B cell (primary cell): ENCODE results near the gene TAGLN2. TPM values are rescaled to one million over a fixed set of nuclear protein-coding genes. Genes with fewer than 3 reads are reported as not detected.

Source experiments
- ATAC-seq: fragments of 200-7000 bp; cut with Tn5 transposase; one replicate; pipeline ENCODE4 v1.10.0; 2021; ENCODE audit warnings: low read depth, mild to moderate bottlenecking, moderate number of reproducible peaks, moderate library complexity
- CTCF ChIA-PET: fragments of 350-600 bp; sonication (Branson Sonifier 250); formaldehyde crosslinking; loops from one replicate; lab custom pipeline; 2021; ENCODE audit warnings: antibody characterized with exemption, inconsistent platforms; lab: Charles Lee
- POLR2A ChIA-PET: fragments of 350-600 bp; sonication (Branson Sonifier 250); formaldehyde crosslinking; loops from one replicate; lab custom pipeline; 2021; ENCODE audit warnings: antibody characterized with exemption; lab: Charles Lee
- DNase-seq: peaks from one replicate; pipeline ENCODE4 v3.0.0; 2013
- H2AFZ ChIP-seq: 2 replicates; pipeline ENCODE4 v1.6.1; 2012; ENCODE audit warnings: mild to moderate bottlenecking, low read depth, low read length; ENCODE audit not compliant: insufficient read depth, poor library complexity, severe bottlenecking
- H3K27ac ChIP-seq, 2 donors: 1 replicate in 1 of 2; 2 replicates in 1 of 2; pipeline ENCODE4 v1.5.1; 2012 to 2013; ENCODE audit warnings: low read length in 2 of 2, mild to moderate bottlenecking in 2 of 2, moderate library complexity in 1 of 2
- H3K27me3 ChIP-seq, 4 experiments: fragments of 200-600 bp in 1 of 4; sonication (generic) in 1 of 4; replicated peaks in 1 of 4; 1 replicate in 2 of 4; 2 replicates in 2 of 4; pipeline versions ENCODE4 v1.6.1 to v1.7.0; 2013 to 2016; ENCODE audit warnings: low read length in 3 of 4, mild to moderate bottlenecking in 2 of 4, mixed read lengths in 1 of 4, moderate library complexity in 1 of 4; ENCODE audit not compliant: insufficient read depth in 4 of 4, control insufficient read depth in 3 of 4; ENCODE audit errors: control extremely low read depth in 1 of 4
- H3K36me3 ChIP-seq, 2 experiments: replicated peaks in 1 of 2; 1 replicate in 1 of 2; 2 replicates in 1 of 2; pipeline versions ENCODE4 v1.6.1 to v1.7.1; 2013; ENCODE audit warnings: low read length in 1 of 2; ENCODE audit not compliant: insufficient read depth in 2 of 2, control insufficient read depth in 1 of 2; ENCODE audit errors: control extremely low read depth in 1 of 2, extremely low read depth in 1 of 2
- H3K4me1 ChIP-seq, 2 donors: fragments of 200-600 bp in 1 of 2; sonication (generic) in 1 of 2; 1 replicate in 1 of 2; 2 replicates in 1 of 2; pipeline versions ENCODE4 v1.5.1 to v1.6.1; 2013 to 2017; ENCODE audit warnings: low read length in 2 of 2; ENCODE audit not compliant: control insufficient read depth in 2 of 2, insufficient read depth in 2 of 2
- H3K4me2 ChIP-seq: replicated peaks from 2 replicates; pipeline ENCODE3; 2012; ENCODE audit warnings: mild to moderate bottlenecking, low read depth, low read length; ENCODE audit not compliant: poor library complexity, severe bottlenecking
- H3K4me3 ChIP-seq, 5 experiments: fragments of 200-600 bp in 1 of 5; sonication (generic) in 1 of 5; 1 replicate in 3 of 5; 2 replicates in 2 of 5; pipeline versions ENCODE4 v1.5.1 to v1.7.0; 2011 to 2016; ENCODE audit warnings: low read length in 4 of 5, mild to moderate bottlenecking in 4 of 5, low read depth in 2 of 5, control low read depth in 1 of 5, moderate library complexity in 1 of 5; ENCODE audit not compliant: insufficient read depth in 1 of 5; ENCODE audit errors: control extremely low read depth in 1 of 5, extremely low read depth in 1 of 5
- H3K79me2 ChIP-seq: fragments of 200-600 bp; sonication (generic); one replicate; pipeline ENCODE4 v1.6.0; 2016; ENCODE audit warnings: low read length; ENCODE audit not compliant: control insufficient read depth, insufficient read depth
- H3K9ac ChIP-seq: fragments of 200-600 bp; sonication (generic); 2 replicates; pipeline ENCODE4 v1.6.1; 2017; ENCODE audit warnings: mild to moderate bottlenecking, low read length, moderate library complexity
- H3K9me3 ChIP-seq, 3 donors: one replicate each; pipeline versions ENCODE4 v1.6.1 to v1.7.1; 2013; ENCODE audit warnings: low read length in 2 of 3; ENCODE audit not compliant: control insufficient read depth in 2 of 3, insufficient read depth in 1 of 3; ENCODE audit errors: control extremely low read depth in 1 of 3
- H4K20me1 ChIP-seq: 2 replicates; pipeline ENCODE4 v1.6.0; 2012; ENCODE audit warnings: mild to moderate bottlenecking, low read length; ENCODE audit not compliant: insufficient read depth, control insufficient read depth, poor library complexity, severe bottlenecking
- H3K27ac Mint-ChIP-seq: one replicate; pipeline ENCODE4 v1.8.0; 2021; ENCODE audit warnings: mixed read lengths
- H3K27me3 Mint-ChIP-seq: one replicate; pipeline ENCODE4 v1.8.0; 2021; ENCODE audit warnings: mixed read lengths
- H3K4me1 Mint-ChIP-seq: one replicate; pipeline ENCODE4 v1.8.0; 2021; ENCODE audit warnings: mixed read lengths
- H3K4me3 Mint-ChIP-seq: one replicate; pipeline ENCODE4 v1.8.0; 2021; ENCODE audit warnings: mixed read lengths
- H3K9me3 Mint-ChIP-seq: one replicate; pipeline ENCODE4 v1.8.0; 2022; ENCODE audit warnings: mixed read lengths; ENCODE audit not compliant: insufficient read depth
- EZH2 ChIP-seq: IDR thresholded peaks from 2 replicates; pipeline ENCODE4 v1.6.1; 2012; ENCODE audit warnings: borderline replicate concordance, low read depth, mild to moderate bottlenecking, moderate library complexity, low read length; ENCODE audit not compliant: insufficient read depth, poor library complexity, severe bottlenecking
- WGBS: methylation state at CpG from one replicate; pipeline ENCODE4 v1.1.5; 2013; ENCODE audit warnings: missing lambda C conversion rate; ENCODE audit not compliant: insufficient coverage; 5-methylcytosine and 5-hydroxymethylcytosine counted together
- intact Hi-C: fragments of 100-400 bp; cut with micrococcal nuclease; formaldehyde crosslinking; loops from one replicate; pipeline ENCODE4 v1.10.0; 2022
- polyA plus RNA-seq: library from polyadenylated mRNA; depleted of rRNA; stranded (reverse); fragments of >200 nt; gene quantifications from 2 replicates; pipeline ENCODE4 v1.2.3, GENCODE V29; 2012
- total RNA-seq, 2 donors: library from RNA; stranded (reverse); fragments of 120-200 nt in 1 of 2; gene quantifications; 1 replicate in 1 of 2; 2 replicates in 1 of 2; pipeline versions ENCODE4 v1.2.3 to v1.2.4, GENCODE V29; 2013 to 2022
- TF ChIP-seq, protein P1 (sequence below): fragments of 200-600 bp; IDR thresholded peaks from one replicate; pipeline ENCODE4 v1.8.0; 2022; ENCODE audit warnings: antibody characterized with exemption, mild to moderate bottlenecking

TAGLN2 gene
- total and polyA plus RNA-seq, 2 donors (not counting 1 experiment from before 2014, with no cell fraction given): 342 to 721 TPM

DNA sequence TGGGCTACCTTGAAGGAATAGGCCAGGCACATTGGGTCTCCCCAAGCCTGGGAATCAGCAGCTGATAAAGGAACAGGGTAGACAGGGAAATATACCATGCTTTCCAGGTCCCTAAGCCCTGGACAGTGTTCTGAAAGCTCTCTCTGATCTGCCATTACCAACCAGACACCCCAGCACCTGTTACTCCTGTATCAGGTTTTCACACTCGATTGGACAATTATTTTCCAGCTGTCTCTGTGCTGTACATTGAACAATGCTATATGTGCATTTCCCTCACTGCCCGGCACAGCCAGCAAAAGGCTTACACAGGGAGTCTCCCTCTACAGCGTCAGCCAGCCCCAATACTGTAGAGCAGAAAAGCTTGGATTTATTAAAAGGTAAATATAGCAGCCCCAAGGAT, 30.0 kb downstream of the TAGLN2 start:
- H3K27me3 Mint-ChIP-seq: peaks cover 6% of the 10 kb centered on the region
- Histone ChIP-seq H3K4me1 (peaks cover 12 to 14% of the 10 kb centered on the region in 2 donors), H4K20me1 (no peaks in the 10 kb centered on the region), H3K4me3 (no peak overlapping the region), H3K79me2 (no peaks in the 10 kb centered on the region), H3K4me2 (no peak overlapping the region), H3K9ac (no peak overlapping the region), H3K9me3 (peaks cover 0 to 2% (median 0%) of the 10 kb centered on the region in 3 donors), H3K36me3 (no peaks in the 10 kb centered on the region), H3K27me3 (peaks cover 0 to 8% (median 0%) of the 10 kb centered on the region in 4 experiments), H3K27ac (no peak overlapping the region), H2AFZ (no peak overlapping the region)
- intact Hi-C loops: no loop called here
- no peak overlapping the region for H3K4me3 Mint-ChIP-seq
- ATAC-seq (no peak), DNase-seq (no peak)
- ChIA-PET CTCF (interaction anchor here (1.0 to 8.9 kb wide), 6 partner anchors 10 to 112 kb away, joined by 3 to 211 read pairs (median 55); partner anchors contain the start of genes FCRL6 and TAGLN2), POLR2A (interaction anchor here (1.1 kb wide), 1 partner anchor 28 kb away, joined by 5 read pairs; no protein-coding TSS in a partner anchor)
- H3K27ac Mint-ChIP-seq: no peak overlapping the region
- H3K4me1 Mint-ChIP-seq: peaks cover 21% of the 10 kb centered on the region
- TF ChIP-seq, protein P1, sequence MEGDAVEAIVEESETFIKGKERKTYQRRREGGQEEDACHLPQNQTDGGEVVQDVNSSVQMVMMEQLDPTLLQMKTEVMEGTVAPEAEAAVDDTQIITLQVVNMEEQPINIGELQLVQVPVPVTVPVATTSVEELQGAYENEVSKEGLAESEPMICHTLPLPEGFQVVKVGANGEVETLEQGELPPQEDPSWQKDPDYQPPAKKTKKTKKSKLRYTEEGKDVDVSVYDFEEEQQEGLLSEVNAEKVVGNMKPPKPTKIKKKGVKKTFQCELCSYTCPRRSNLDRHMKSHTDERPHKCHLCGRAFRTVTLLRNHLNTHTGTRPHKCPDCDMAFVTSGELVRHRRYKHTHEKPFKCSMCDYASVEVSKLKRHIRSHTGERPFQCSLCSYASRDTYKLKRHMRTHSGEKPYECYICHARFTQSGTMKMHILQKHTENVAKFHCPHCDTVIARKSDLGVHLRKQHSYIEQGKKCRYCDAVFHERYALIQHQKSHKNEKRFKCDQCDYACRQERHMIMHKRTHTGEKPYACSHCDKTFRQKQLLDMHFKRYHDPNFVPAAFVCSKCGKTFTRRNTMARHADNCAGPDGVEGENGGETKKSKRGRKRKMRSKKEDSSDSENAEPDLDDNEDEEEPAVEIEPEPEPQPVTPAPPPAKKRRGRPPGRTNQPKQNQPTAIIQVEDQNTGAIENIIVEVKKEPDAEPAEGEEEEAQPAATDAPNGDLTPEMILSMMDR: no peak
- TF ChIP-seq EZH2: no peak
- H3K9me3 Mint-ChIP-seq: no peaks in the 10 kb centered on the region
- WGBS: 63% methylated on average over 1 of the region's 3 CpGs

DNA sequence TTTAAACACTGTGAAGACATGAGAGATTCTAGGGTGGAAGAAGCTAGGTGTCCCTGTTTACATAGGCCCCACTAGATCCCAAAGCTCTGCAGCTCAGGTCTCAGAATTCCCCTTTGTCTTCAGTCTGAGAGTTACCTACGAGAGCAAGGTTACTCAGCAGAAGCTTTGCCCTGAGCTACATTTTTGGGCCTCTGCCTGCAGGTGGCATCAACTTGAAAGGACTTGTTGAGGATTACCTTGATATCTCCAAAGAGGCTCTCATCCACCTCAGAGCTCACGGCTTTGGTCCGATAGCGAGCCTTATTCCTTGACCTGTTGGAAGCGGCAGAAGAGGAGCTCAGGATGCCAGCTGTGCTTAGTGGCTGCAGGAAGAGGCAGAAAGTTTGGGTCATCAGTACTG, 32.4 kb downstream of the TAGLN2 start:
- no peak overlapping the region for H3K27ac Mint-ChIP-seq
- H3K4me3 Mint-ChIP-seq: no peak overlapping the region
- no peak overlapping the region for H2AFZ ChIP-seq
- TF ChIP-seq EZH2: no peak
- TF ChIP-seq, protein P1: no peak
- CTCF ChIA-PET: interaction anchor here (0.7 to 8.9 kb wide), 32 partner anchors 10 to 683 kb away, joined by 3 to 211 read pairs (median 5); partner anchors contain the start of genes DUSP23, FCRL6, IGSF9 and SLAMF9
- peaks cover 21% of the 10 kb centered on the region for H3K4me1 Mint-ChIP-seq
- 91% methylated on average over 5 of the region's 5 CpGs for WGBS
- no peak overlapping the region for H3K4me3 ChIP-seq
- H3K27me3 Mint-ChIP-seq: peaks cover 6% of the 10 kb centered on the region
- no peak overlapping the region for H3K4me2 ChIP-seq
- H3K4me1 ChIP-seq: peaks cover 19% of the 10 kb centered on the region in 2 donors
- ATAC-seq (no peak), DNase-seq (no peak)
- H3K9ac ChIP-seq: no peak overlapping the region
- no peaks in the 10 kb centered on the region for H3K36me3 ChIP-seq
- peaks cover 0 to 3% (median 0%) of the 10 kb centered on the region in 3 donors for H3K9me3 ChIP-seq
- POLR2A ChIA-PET: interaction anchor here (1.0 kb wide), 1 partner anchor 32 kb away, joined by 4 read pairs; the partner anchor contains the start of gene TAGLN2
- intact Hi-C loops: loop anchor here (5.0 kb wide), 1 partner anchor 681 kb away; no protein-coding TSS in a partner anchor
- no peaks in the 10 kb centered on the region for H3K79me2 ChIP-seq
- H3K27ac ChIP-seq: no peak overlapping the region
- H4K20me1 ChIP-seq: no peaks in the 10 kb centered on the region
- no peaks in the 10 kb centered on the region for H3K9me3 Mint-ChIP-seq
- H3K27me3 ChIP-seq: peaks cover 0 to 6% (median 0%) of the 10 kb centered on the region in 4 experiments
